Neutrophil (primary cell): ENCODE results near the gene EPN3.

Experiments used
- H3K27ac ChIP-seq: fragments of 200-600 bp; sonication (generic); 2 replicates; pipeline ENCODE4 v1.5.1; 2016; ENCODE audit warnings: mild to moderate bottlenecking, moderate library complexity
- H3K27me3 ChIP-seq: fragments of 200-600 bp; sonication (generic); 2 replicates; pipeline ENCODE4 v1.6.0; 2016; ENCODE audit warnings: mild to moderate bottlenecking
- H3K36me3 ChIP-seq: fragments of 200-600 bp; sonication (generic); 2 replicates; pipeline ENCODE4 v1.5.1; 2017
- H3K4me1 ChIP-seq, 2 experiments: fragments of 200-600 bp in 1 of 2; sonication (generic) in 1 of 2; 1 replicate in 1 of 2; 2 replicates in 1 of 2; pipeline versions ENCODE4 v1.5.1 to v1.6.1; 2013 to 2016; ENCODE audit warnings: low read depth in 1 of 2, low read length in 1 of 2, mild to moderate bottlenecking in 1 of 2, moderate library complexity in 1 of 2; ENCODE audit not compliant: control insufficient read depth in 1 of 2, insufficient read depth in 1 of 2
- H3K4me3 ChIP-seq, 2 experiments: fragments of 200-600 bp in 1 of 2; sonication (generic) in 1 of 2; 1 replicate in 1 of 2; 2 replicates in 1 of 2; pipeline ENCODE4 v1.5.1; 2013 to 2016; ENCODE audit warnings: low read depth in 1 of 2, low read length in 1 of 2, mild to moderate bottlenecking in 1 of 2, moderate library complexity in 1 of 2
- H3K9me3 ChIP-seq: fragments of 200-600 bp; sonication (generic); 2 replicates; pipeline ENCODE4 v1.5.1; 2016
- TF ChIP-seq, protein P1 (sequence below): fragments of 200-600 bp; sonication (generic); IDR thresholded peaks from 2 replicates; pipeline ENCODE4 v1.5.1; 2016; ENCODE audit warnings: antibody characterized with exemption

EPN3 gene

DNA sequence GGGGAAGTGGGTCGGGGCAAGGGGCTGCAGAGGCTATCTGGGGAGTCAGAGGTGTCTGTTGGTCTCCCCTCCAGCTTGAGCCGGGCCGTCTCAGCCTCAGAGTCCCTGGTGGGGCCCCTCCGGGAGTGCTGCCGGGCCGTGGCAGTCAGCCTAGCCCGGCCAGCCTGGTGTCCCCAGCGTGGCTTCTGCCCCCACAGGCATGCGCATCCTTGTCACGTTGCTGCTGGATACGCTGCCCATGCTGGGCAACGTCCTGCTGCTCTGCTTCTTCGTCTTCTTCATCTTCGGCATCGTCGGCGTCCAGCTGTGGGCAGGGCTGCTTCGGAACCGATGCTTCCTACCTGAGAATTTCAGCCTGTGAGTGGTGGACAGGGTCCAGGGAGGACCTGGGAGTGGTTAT is 39.1 kb downstream of the EPN3 start:
- Histone ChIP-seq H3K4me1 (no peaks in the 10 kb centered on the region), H3K27ac (no peak overlapping the region), H3K4me3 (no peak overlapping the region), H3K27me3 (peaks cover 33% of the 10 kb centered on the region), H3K9me3 (no peaks in the 10 kb centered on the region), H3K36me3 (no peaks in the 10 kb centered on the region)
- TF ChIP-seq, protein P1, sequence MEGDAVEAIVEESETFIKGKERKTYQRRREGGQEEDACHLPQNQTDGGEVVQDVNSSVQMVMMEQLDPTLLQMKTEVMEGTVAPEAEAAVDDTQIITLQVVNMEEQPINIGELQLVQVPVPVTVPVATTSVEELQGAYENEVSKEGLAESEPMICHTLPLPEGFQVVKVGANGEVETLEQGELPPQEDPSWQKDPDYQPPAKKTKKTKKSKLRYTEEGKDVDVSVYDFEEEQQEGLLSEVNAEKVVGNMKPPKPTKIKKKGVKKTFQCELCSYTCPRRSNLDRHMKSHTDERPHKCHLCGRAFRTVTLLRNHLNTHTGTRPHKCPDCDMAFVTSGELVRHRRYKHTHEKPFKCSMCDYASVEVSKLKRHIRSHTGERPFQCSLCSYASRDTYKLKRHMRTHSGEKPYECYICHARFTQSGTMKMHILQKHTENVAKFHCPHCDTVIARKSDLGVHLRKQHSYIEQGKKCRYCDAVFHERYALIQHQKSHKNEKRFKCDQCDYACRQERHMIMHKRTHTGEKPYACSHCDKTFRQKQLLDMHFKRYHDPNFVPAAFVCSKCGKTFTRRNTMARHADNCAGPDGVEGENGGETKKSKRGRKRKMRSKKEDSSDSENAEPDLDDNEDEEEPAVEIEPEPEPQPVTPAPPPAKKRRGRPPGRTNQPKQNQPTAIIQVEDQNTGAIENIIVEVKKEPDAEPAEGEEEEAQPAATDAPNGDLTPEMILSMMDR, result no peak

DNA sequence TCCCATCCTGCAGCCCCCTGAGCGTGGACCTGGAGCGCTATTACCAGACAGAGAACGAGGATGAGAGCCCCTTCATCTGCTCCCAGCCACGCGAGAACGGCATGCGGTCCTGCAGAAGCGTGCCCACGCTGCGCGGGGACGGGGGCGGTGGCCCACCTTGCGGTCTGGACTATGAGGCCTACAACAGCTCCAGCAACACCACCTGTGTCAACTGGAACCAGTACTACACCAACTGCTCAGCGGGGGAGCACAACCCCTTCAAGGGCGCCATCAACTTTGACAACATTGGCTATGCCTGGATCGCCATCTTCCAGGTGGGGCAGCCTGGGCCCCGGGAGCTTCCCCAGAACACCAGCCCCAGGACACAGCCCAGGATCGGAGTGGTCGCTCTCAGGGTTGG is 40.0 kb downstream of the EPN3 start:
- H3K36me3 ChIP-seq, result no peaks in the 10 kb centered on the region
- H3K4me3 ChIP-seq, result no peak overlapping the region
- no peaks in the 10 kb centered on the region for H3K9me3 ChIP-seq
- TF ChIP-seq, protein P1, result no peak
- H3K4me1 ChIP-seq, result no peaks in the 10 kb centered on the region
- no peak overlapping the region for H3K27ac ChIP-seq
- H3K27me3 ChIP-seq, result peaks cover 25% of the 10 kb centered on the region

DNA sequence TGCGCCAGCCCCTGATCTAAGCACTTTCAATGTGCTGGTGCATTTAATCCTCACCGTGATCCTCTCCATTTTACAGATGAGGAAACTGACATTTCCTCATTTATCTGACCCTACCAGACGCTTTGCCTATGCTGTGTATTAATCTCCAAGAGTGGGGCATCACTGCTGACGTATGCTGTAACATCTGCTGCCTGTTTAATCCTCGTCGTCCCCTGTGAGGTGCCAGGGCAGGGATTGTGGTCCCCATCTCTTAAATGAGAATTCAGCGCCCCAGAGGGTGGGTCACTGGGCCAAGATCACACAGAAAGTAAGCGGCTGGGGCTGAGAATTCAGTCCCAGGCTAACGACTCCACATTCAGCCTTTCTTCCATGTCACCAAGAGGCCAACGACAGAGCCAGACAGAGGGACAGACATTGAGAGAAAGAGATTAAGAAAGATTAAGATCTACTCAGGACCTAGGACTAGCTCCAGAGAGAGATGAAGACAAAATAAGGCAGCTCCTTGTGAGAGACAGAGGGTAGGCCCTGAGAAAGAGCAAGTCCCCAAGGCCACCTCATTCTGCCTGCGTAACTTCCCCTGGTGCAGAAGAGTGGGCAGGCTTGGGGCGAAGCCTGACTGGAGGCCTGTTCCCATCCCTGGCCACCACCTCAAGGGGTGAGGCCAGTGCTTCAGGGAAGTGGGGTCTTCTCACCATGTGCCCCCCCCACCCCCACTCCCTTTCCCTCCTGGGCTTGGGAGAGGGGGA is 41.5 kb downstream of the EPN3 start:
- no peak overlapping the region for H3K4me3 ChIP-seq
- H3K4me1 ChIP-seq, result no peaks in the 10 kb centered on the region
- H3K27me3 ChIP-seq, result peaks cover 10% of the 10 kb centered on the region
- no peak overlapping the region for H3K27ac ChIP-seq
- H3K9me3 ChIP-seq, result no peaks in the 10 kb centered on the region
- TF ChIP-seq, protein P1, result no peak
- no peaks in the 10 kb centered on the region for H3K36me3 ChIP-seq

DNA sequence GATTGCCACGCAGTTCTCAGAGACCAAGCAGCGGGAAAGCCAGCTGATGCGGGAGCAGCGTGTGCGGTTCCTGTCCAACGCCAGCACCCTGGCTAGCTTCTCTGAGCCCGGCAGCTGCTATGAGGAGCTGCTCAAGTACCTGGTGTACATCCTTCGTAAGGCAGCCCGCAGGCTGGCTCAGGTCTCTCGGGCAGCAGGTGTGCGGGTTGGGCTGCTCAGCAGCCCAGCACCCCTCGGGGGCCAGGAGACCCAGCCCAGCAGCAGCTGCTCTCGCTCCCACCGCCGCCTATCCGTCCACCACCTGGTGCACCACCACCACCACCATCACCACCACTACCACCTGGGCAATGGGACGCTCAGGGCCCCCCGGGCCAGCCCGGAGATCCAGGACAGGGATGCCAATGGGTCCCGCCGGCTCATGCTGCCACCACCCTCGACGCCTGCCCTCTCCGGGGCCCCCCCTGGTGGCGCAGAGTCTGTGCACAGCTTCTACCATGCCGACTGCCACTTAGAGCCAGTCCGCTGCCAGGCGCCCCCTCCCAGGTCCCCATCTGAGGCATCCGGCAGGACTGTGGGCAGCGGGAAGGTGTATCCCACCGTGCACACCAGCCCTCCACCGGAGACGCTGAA is 43.2 kb downstream of the EPN3 start:
- Histone ChIP-seq H3K4me1 (no peaks in the 10 kb centered on the region), H3K9me3 (no peaks in the 10 kb centered on the region), H3K36me3 (no peaks in the 10 kb centered on the region), H3K27me3 (peaks cover 5% of the 10 kb centered on the region), H3K4me3 (no peak overlapping the region), H3K27ac (no peak overlapping the region)
- TF ChIP-seq, protein P1, result no peak

DNA sequence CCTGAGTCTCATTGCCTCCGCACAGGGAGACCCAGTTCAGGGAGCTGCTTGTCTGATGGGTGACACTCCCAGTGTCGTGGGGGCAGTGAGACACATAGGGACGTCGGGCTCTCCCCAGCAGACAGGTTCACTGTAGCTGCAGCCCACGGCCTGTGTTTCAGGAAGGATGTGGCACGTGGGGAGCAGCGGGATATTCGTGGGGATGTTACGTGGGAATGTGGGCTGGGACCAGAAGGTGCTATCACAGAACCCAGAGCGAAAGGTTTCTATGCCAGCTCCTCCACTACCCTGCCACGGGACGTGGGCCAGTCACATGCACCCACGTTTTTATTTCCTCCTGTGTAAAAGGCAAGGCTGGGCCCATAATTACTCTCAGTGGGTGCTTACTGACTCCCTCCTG is 44.3 kb downstream of the EPN3 start:
- Histone ChIP-seq H3K27ac (no peak overlapping the region), H3K36me3 (no peaks in the 10 kb centered on the region), H3K27me3 (peaks cover 5% of the 10 kb centered on the region), H3K9me3 (no peaks in the 10 kb centered on the region), H3K4me3 (no peak overlapping the region), H3K4me1 (no peaks in the 10 kb centered on the region)
- TF ChIP-seq, protein P1, result no peak
